SK-N-SH treated with all-trans-retinoic acid at 6 μM for 48 hours (cell line): ENCODE results near the gene SUSD4.

Experiments used
- ESRRG ChIP-seq: fragments of 250-450 bp; sonication (Bioruptor Pico); IDR thresholded peaks from 2 replicates; pipeline ENCODE4 v1.6.1; 2021; ENCODE audit warnings: mild to moderate bottlenecking
- ZNF70 ChIP-seq: fragments of 450-650 bp; formaldehyde crosslinking; IDR thresholded peaks from 2 replicates; pipeline ENCODE4 v1.5.0; 2020; ENCODE audit warnings: mild to moderate bottlenecking, moderate library complexity

DNA sequence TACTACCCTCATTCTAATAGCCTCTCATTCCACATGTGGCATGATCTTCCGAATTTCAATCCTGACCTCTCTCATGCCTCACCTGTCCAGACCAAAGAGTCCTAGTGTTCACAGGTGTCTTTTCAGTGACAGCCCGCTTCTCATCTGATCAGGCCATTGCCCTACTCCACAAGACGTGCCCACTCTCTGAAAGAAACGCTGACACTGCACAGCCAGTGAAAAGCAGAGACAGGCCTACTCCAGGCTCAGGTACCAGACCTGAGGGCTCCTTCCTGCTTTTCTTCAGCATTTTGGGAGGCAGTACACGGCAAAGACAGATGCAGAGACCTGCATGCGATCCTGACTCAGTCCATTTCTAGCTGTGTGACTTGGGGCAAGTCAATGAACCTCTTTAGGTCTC is 43.0 kb downstream of the SUSD4 start:
- TF ChIP-seq ZNF70 (CRISPR knock-in tag) (no peak), ESRRG (CRISPR knock-in tag) (no peak)
